ENCODE data around the gene ENOPH1.

The ENOPH1 gene

DNA sequence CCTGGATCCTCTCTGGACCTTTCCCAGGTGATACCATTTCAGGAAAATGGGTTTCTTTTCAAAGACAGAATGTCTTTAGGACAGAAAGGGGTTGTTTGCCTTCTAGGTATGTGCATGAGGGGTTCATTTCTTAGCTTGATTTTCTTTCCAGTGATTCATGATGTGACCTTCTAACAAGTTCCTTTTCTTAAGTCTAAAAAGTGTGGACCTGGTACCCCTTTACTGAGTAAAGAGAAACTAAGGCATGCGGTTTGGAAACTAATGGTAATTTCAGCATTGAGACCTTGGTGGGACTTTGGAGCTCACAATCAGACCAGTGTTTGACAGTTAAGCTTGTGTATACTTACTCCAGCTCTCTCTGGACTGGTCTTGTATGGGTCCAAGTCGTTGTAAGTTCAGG is 8.7 kb downstream of the ENOPH1 start:
- Histone ChIP-seq H3K14ac (ENCODE audit: low read length in 2 of 2) (no peak overlapping the region), H2AFZ (ENCODE audit: low read depth, low read length) (no peak overlapping the region), H3K79me1 (replicated peaks; ENCODE audit: low read length, poor library complexity, severe bottlenecking) (peaks cover 20% of the 10 kb centered on the region), H2AK5ac (ENCODE audit: low read length, severe bottlenecking) (no peak overlapping the region), H3K27me3 (ENCODE audit: control insufficient read depth in 1 of 2, insufficient read depth in 1 of 2, low read length in 2 of 2) (no peaks in the 10 kb centered on the region), H2BK12ac (ENCODE audit: low read length in 2 of 2) (no peak overlapping the region), H3K9me3 (ENCODE audit: control insufficient read depth, low read length) (no peaks in the 10 kb centered on the region), H3K4me3 (ENCODE audit: insufficient read depth in 1 of 2, low read depth in 1 of 2, low read length in 2 of 2) (no peak overlapping the region), H4K91ac (ENCODE audit: low read length) (no peak overlapping the region), H3K18ac (ENCODE audit: low read depth in 1 of 2, low read length in 2 of 2) (no peak overlapping the region), H3K4me1 (ENCODE audit: control insufficient read depth, insufficient read depth, low read depth, low read length) (peaks cover 2% of the 10 kb centered on the region), H2BK5ac (ENCODE audit: low read depth, low read length, poor library complexity, severe bottlenecking) (no peak overlapping the region), H3K9ac (ENCODE audit: low read length) (no peak overlapping the region), H3K27ac (ENCODE audit: low read length, poor library complexity, severe bottlenecking) (no peak overlapping the region), H3K4ac (ENCODE audit: low read depth in 1 of 2, low read length in 2 of 2) (no peak overlapping the region), H3K4me2 (ENCODE audit: low read length, poor library complexity, severe bottlenecking) (no peak overlapping the region), H3K36me3 (ENCODE audit: control insufficient read depth in 1 of 2, insufficient read depth in 2 of 2, low read depth in 1 of 2, low read length in 2 of 2) (peaks cover 9 to 10% of the 10 kb centered on the region in 2 experiments), H3K23ac (ENCODE audit: low read length in 2 of 2) (no peak overlapping the region), H2BK120ac (ENCODE audit: low read depth, low read length) (no peak overlapping the region), H4K8ac (ENCODE audit: low read length) (no peak overlapping the region), H2BK15ac (ENCODE audit: low read depth, poor library complexity, severe bottlenecking) (no peak overlapping the region)
- no peak for DNase-seq
- WGBS = 99% methylated on average over 2 of the region's 2 CpGs

DNA sequence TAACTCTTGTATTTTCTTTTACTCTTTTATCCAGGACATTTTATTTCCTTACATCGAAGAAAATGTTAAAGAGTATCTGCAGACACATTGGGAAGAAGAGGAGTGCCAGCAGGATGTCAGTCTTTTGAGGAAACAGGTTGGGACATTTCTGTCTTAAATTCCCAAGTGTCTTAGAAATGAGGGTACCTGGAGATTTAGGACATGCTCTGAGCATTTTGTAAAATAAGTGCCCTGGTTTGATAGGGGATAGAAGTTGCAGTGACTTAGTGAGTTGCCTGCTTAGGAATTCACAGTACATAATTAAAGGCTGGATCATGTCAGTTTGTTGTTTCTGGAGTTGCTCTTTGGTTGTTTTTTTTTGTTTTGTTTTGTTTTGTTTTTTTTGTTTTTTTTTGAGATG is 17.5 kb downstream of the ENOPH1 start:
- H3K27ac ChIP-seq (ENCODE audit: low read length, poor library complexity, severe bottlenecking) = no peak overlapping the region
- H4K8ac ChIP-seq (ENCODE audit: low read length) = no peak overlapping the region
- no peak overlapping the region for H3K4me2 ChIP-seq (ENCODE audit: low read length, poor library complexity, severe bottlenecking)
- no peak overlapping the region for H2BK120ac ChIP-seq (ENCODE audit: low read depth, low read length)
- H4K91ac ChIP-seq (ENCODE audit: low read length) = no peak overlapping the region
- H2AK5ac ChIP-seq (ENCODE audit: low read length, severe bottlenecking) = no peak overlapping the region
- no peak overlapping the region for H3K18ac ChIP-seq (ENCODE audit: low read depth in 1 of 2, low read length in 2 of 2)
- no peak overlapping the region for H2BK15ac ChIP-seq (ENCODE audit: low read depth, poor library complexity, severe bottlenecking)
- H3K4me3 ChIP-seq (ENCODE audit: insufficient read depth in 1 of 2, low read depth in 1 of 2, low read length in 2 of 2) = no peak overlapping the region
- H3K79me1 ChIP-seq (replicated peaks; ENCODE audit: low read length, poor library complexity, severe bottlenecking) = peaks cover 31% of the 10 kb centered on the region
- peaks cover 27 to 38% of the 10 kb centered on the region in 2 experiments for H3K36me3 ChIP-seq (ENCODE audit: control insufficient read depth in 1 of 2, insufficient read depth in 2 of 2, low read depth in 1 of 2, low read length in 2 of 2)
- H2BK5ac ChIP-seq (ENCODE audit: low read depth, low read length, poor library complexity, severe bottlenecking) = no peak overlapping the region
- no peak for DNase-seq
- H3K4me1 ChIP-seq (ENCODE audit: control insufficient read depth, insufficient read depth, low read depth, low read length) = no peaks in the 10 kb centered on the region
- WGBS = 100% methylated on average over 1 of the region's 1 CpG
- H2AFZ ChIP-seq (ENCODE audit: low read depth, low read length) = no peak overlapping the region
- H3K9ac ChIP-seq (ENCODE audit: low read length) = no peak overlapping the region
- H3K23ac ChIP-seq (ENCODE audit: low read length in 2 of 2) = no peak overlapping the region
- no peak overlapping the region for H3K4ac ChIP-seq (ENCODE audit: low read depth in 1 of 2, low read length in 2 of 2)
- no peaks in the 10 kb centered on the region for H3K9me3 ChIP-seq (ENCODE audit: control insufficient read depth, low read length)
- no peak overlapping the region for H3K14ac ChIP-seq (ENCODE audit: low read length in 2 of 2)
- H3K27me3 ChIP-seq (ENCODE audit: control insufficient read depth in 1 of 2, insufficient read depth in 1 of 2, low read length in 2 of 2) = no peaks in the 10 kb centered on the region
- H2BK12ac ChIP-seq (ENCODE audit: low read length in 2 of 2) = no peak overlapping the region

DNA sequence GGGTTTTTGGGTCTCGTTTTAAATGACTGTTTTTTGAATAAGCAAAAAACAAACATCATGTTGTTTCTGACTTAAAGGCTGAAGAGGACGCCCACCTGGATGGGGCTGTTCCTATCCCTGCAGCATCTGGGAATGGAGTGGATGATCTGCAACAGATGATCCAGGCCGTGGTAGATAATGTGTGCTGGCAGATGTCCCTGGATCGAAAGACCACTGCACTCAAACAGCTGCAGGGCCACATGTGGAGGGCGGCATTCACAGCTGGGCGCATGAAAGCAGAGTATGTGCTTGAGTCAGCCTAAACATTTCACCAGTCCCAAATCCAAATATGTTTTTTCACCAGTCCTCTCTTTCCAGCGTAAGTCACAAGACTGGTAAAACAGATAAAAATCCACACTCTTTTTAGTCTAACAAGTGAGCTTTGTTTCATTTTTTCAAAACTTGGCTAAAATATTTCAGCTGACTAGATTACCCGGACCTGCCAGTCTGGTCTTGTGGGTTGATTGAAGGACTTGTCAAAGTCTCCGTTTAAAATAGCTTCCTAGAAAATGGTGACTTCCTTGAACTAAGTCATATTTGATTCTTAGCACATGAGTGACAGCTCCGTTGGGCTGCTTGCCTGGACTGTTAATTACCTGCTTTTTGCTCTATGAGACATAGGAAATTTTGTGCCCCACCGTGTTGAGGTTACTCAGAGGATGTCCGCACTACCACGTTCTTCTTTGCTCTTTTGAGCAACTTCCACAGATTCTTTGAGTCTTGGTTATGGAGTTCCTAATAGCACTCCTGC is 20.8 kb downstream of the ENOPH1 start:
- peaks cover 30% of the 10 kb centered on the region for H3K79me1 ChIP-seq (replicated peaks; ENCODE audit: low read length, poor library complexity, severe bottlenecking)
- H3K27me3 ChIP-seq (ENCODE audit: control insufficient read depth in 1 of 2, insufficient read depth in 1 of 2, low read length in 2 of 2) = no peaks in the 10 kb centered on the region
- no peak overlapping the region for H2BK120ac ChIP-seq (ENCODE audit: low read depth, low read length)
- no peak overlapping the region for H3K4ac ChIP-seq (ENCODE audit: low read depth in 1 of 2, low read length in 2 of 2)
- H3K4me3 ChIP-seq (ENCODE audit: insufficient read depth in 1 of 2, low read depth in 1 of 2, low read length in 2 of 2) = no peak overlapping the region
- peaks cover 24 to 62% of the 10 kb centered on the region in 2 experiments for H3K36me3 ChIP-seq (ENCODE audit: control insufficient read depth in 1 of 2, insufficient read depth in 2 of 2, low read depth in 1 of 2, low read length in 2 of 2)
- H3K4me2 ChIP-seq (ENCODE audit: low read length, poor library complexity, severe bottlenecking) = no peak overlapping the region
- H4K8ac ChIP-seq (ENCODE audit: low read length) = no peak overlapping the region
- H4K91ac ChIP-seq (ENCODE audit: low read length) = no peak overlapping the region
- no peak overlapping the region for H2BK5ac ChIP-seq (ENCODE audit: low read depth, low read length, poor library complexity, severe bottlenecking)
- H3K18ac ChIP-seq (ENCODE audit: low read depth in 1 of 2, low read length in 2 of 2) = no peak overlapping the region
- no peaks in the 10 kb centered on the region for H3K4me1 ChIP-seq (ENCODE audit: control insufficient read depth, insufficient read depth, low read depth, low read length)
- H3K27ac ChIP-seq (ENCODE audit: low read length, poor library complexity, severe bottlenecking) = no peak overlapping the region
- H2AK5ac ChIP-seq (ENCODE audit: low read length, severe bottlenecking) = no peak overlapping the region
- 95% methylated on average over 13 of the region's 13 CpGs for WGBS
- no peak overlapping the region for H2AFZ ChIP-seq (ENCODE audit: low read depth, low read length)
- no peak overlapping the region for H2BK12ac ChIP-seq (ENCODE audit: low read length in 2 of 2)
- no peaks in the 10 kb centered on the region for H3K9me3 ChIP-seq (ENCODE audit: control insufficient read depth, low read length)
- no peak overlapping the region for H3K9ac ChIP-seq (ENCODE audit: low read length)
- H3K14ac ChIP-seq (ENCODE audit: low read length in 2 of 2) = no peak overlapping the region
- H2BK15ac ChIP-seq (ENCODE audit: low read depth, poor library complexity, severe bottlenecking) = no peak overlapping the region
- DNase-seq = no peak
- H3K23ac ChIP-seq (ENCODE audit: low read length in 2 of 2) = no peak overlapping the region

DNA sequence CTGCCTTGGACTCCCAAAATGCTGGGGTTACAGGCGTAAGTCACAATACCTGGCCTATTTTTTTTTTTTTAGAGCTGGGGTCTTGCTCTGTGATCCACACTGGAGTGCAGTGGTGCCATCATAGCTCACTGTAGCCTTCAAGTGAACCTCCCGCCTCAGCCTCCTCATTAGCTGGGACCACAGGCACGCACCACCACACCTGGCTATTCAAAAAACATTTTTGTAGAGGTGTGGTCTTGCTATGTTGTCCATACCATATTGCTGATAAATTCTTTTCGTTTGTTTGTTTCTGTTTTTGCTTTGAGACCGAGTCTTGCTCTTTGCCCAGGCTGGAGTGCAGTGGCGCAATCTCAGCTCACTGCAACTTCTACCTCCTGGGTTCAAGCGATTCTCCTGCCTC is 21.6 kb downstream of the ENOPH1 start:
- Histone ChIP-seq H2BK12ac (ENCODE audit: low read length in 2 of 2) (no peak overlapping the region), H2BK120ac (ENCODE audit: low read depth, low read length) (no peak overlapping the region), H2BK15ac (ENCODE audit: low read depth, poor library complexity, severe bottlenecking) (no peak overlapping the region), H2AFZ (ENCODE audit: low read depth, low read length) (no peak overlapping the region), H3K27ac (ENCODE audit: low read length, poor library complexity, severe bottlenecking) (no peak overlapping the region), H3K23ac (ENCODE audit: low read length in 2 of 2) (no peak overlapping the region), H3K14ac (ENCODE audit: low read length in 2 of 2) (no peak overlapping the region), H2AK5ac (ENCODE audit: low read length, severe bottlenecking) (no peak overlapping the region), H3K18ac (ENCODE audit: low read depth in 1 of 2, low read length in 2 of 2) (no peak overlapping the region), H3K36me3 (ENCODE audit: control insufficient read depth in 1 of 2, insufficient read depth in 2 of 2, low read depth in 1 of 2, low read length in 2 of 2) (peaks cover 25 to 70% of the 10 kb centered on the region in 2 experiments), H3K79me1 (replicated peaks; ENCODE audit: low read length, poor library complexity, severe bottlenecking) (peaks cover 30% of the 10 kb centered on the region), H2BK5ac (ENCODE audit: low read depth, low read length, poor library complexity, severe bottlenecking) (no peak overlapping the region), H3K9ac (ENCODE audit: low read length) (no peak overlapping the region), H4K8ac (ENCODE audit: low read length) (no peak overlapping the region), H3K4me3 (ENCODE audit: insufficient read depth in 1 of 2, low read depth in 1 of 2, low read length in 2 of 2) (no peak overlapping the region), H3K4me1 (ENCODE audit: control insufficient read depth, insufficient read depth, low read depth, low read length) (no peaks in the 10 kb centered on the region), H3K4me2 (ENCODE audit: low read length, poor library complexity, severe bottlenecking) (no peak overlapping the region), H3K9me3 (ENCODE audit: control insufficient read depth, low read length) (no peaks in the 10 kb centered on the region), H3K27me3 (ENCODE audit: control insufficient read depth in 1 of 2, insufficient read depth in 1 of 2, low read length in 2 of 2) (no peaks in the 10 kb centered on the region), H3K4ac (ENCODE audit: low read depth in 1 of 2, low read length in 2 of 2) (no peak overlapping the region), H4K91ac (ENCODE audit: low read length) (no peak overlapping the region)
- whole genome bisulfite sequencing = 97% methylated on average over 6 of the region's 7 CpGs
- no peak for DNase-seq

Data from mesenchymal stem cell (in vitro differentiated cells and primary cell).